Astrocyte of the hippocampus (primary cell): ENCODE data around the gene MYH11.
"Not testable (repeated sequence)": the region's sequence is repeated elsewhere in the genome, so short reads cannot be mapped to it uniquely, and the experiment has no call there.

Experiments used
- DNase-seq: peaks from one replicate; pipeline ENCODE4 v3.0.0; 2011; ENCODE audit warnings: low read depth, low spot score

MYH11 gene

GRCh38 chr16:15810411-15810810 is 46.4 kb downstream of the MYH11 start:
- peak; percentile 31 for DNase-seq

GRCh38 chr16:15809297-15809696 is 47.5 kb downstream of the MYH11 start:
- DNase-seq = not testable (repeated sequence)

GRCh38 chr16:15808071-15808470 is 48.8 kb downstream of the MYH11 start:
- DNase-seq = no peak

- peak; percentile 59 for DNase-seq
Measured at GRCh38 chr16:15807603-15808009, 49.2 kb downstream of the MYH11 start.

- no peak for DNase-seq
Measured at GRCh38 chr16:15803618-15804017, 53.2 kb downstream of the MYH11 start.

- no peak for DNase-seq
Measured at GRCh38 chr16:15799851-15800495, 56.9 kb downstream of the MYH11 start.

- no peak for DNase-seq
Measured at GRCh38 chr16:15798671-15799070, 58.2 kb downstream of the MYH11 start.

GRCh38 chr16:15796885-15797284 is 59.9 kb downstream of the MYH11 start:
- no peak for DNase-seq

- no peak for DNase-seq
Measured at GRCh38 chr16:15795615-15796014, 61.2 kb downstream of the MYH11 start.

- DNase-seq = no peak
Measured at GRCh38 chr16:15792563-15792971, 64.3 kb downstream of the MYH11 start.

- peak; percentile 37 for DNase-seq
Measured at GRCh38 chr16:15790458-15790857, 66.4 kb downstream of the MYH11 start.

GRCh38 chr16:15789816-15790215 is 67.0 kb downstream of the MYH11 start:
- not testable (repeated sequence) for DNase-seq

GRCh38 chr16:15788846-15789239 is 68.0 kb downstream of the MYH11 start:
- DNase-seq = no peak

GRCh38 chr16:15786501-15786900 is 70.3 kb downstream of the MYH11 start:
- no peak for DNase-seq

- no peak for DNase-seq
Measured at GRCh38 chr16:15785386-15786059, 71.3 kb downstream of the MYH11 start.

- no peak for DNase-seq
Measured at GRCh38 chr16:15783985-15784384, 72.8 kb downstream of the MYH11 start.

GRCh38 chr16:15782573-15783365 is 74.1 kb downstream of the MYH11 start:
- peak; percentile 45 for DNase-seq

GRCh38 chr16:15781650-15782049 is 75.2 kb downstream of the MYH11 start:
- no peak for DNase-seq

GRCh38 chr16:15780805-15781204 is 76.0 kb downstream of the MYH11 start:
- DNase-seq = no peak

GRCh38 chr16:15779664-15780351 is 77.0 kb downstream of the MYH11 start:
- DNase-seq = no peak

- no peak for DNase-seq
Measured at GRCh38 chr16:15778999-15779614, 77.7 kb downstream of the MYH11 start.
